Measurements from ENCODE around the gene GREB1.

- TF ChIP-seq CTCF (IDR thresholded peaks at IDR 0.05) (no peak), EZH2 (IDR thresholded peaks at IDR 0.05) (no peak)
Measured at GRCh38 chr2:11596801-11597200, 63.0 kb downstream of the GREB1 start.
